NOMO-1 (cell line): ENCODE data around the gene RBM22.
"Not testable (repeated sequence)": the region's sequence is repeated elsewhere in the genome, so short reads cannot be mapped to it uniquely, and the experiment has no call there.

ENCODE experiments used
- DNase-seq, 2 experiments: peaks; one replicate each; lab custom pipeline; 2025; ENCODE audit not compliant: unreplicated experiment in 2 of 2; lab: John Stamatoyannopoulos, UW

RBM22 gene

GRCh38 chr5:150700594-150701377, at the start of gene RBM22:
Gene RBM22 (minus strand): TSS chr5:150701062. CDS start chr5:150700985, 77 bp downstream.
- peak; percentile 85 to 94 for DNase-seq

- DNase-seq = no peak
These were observed 49.6 kb upstream of the RBM22 start for GRCh38 chr5:150750469-150750868.

GRCh38 chr5:150743142-150743488, 42.3 kb upstream of the RBM22 start:
- DNase-seq = not testable (repeated sequence)

- DNase-seq = not testable (repeated sequence)
These were observed 41.7 kb upstream of the RBM22 start for GRCh38 chr5:150742455-150743141.

- no peak for DNase-seq
These were observed 40.1 kb upstream of the RBM22 start for GRCh38 chr5:150740992-150741391.

GRCh38 chr5:150738862-150739261, 38.0 kb upstream of the RBM22 start:
- DNase-seq = no peak

GRCh38 chr5:150734579-150735384, 33.9 kb upstream of the RBM22 start:
- DNase-seq = peak; percentile 90 to 92

- no peak for DNase-seq
These were observed 30.9 kb upstream of the RBM22 start for GRCh38 chr5:150731669-150732242.

- DNase-seq = no peak
These were observed 29.0 kb upstream of the RBM22 start for GRCh38 chr5:150729859-150730258.

- no peak for DNase-seq
These were observed 23.0 kb upstream of the RBM22 start for GRCh38 chr5:150723845-150724244.

GRCh38 chr5:150710165-150710564, 9.3 kb upstream of the RBM22 start:
- DNase-seq = no peak

GRCh38 chr5:150706776-150707390, 6.0 kb upstream of the RBM22 start:
- no peak for DNase-seq

GRCh38 chr5:150703762-150704161, 2.9 kb upstream of the RBM22 start:
- DNase-seq = peak; percentile 23 to 49

GRCh38 chr5:150700246-150700593, 642 bp downstream of the RBM22 start:
- peak in 1 of 2 experiments; percentile 53 for DNase-seq

- DNase-seq = no peak
These were observed 6.2 kb downstream of the RBM22 start for GRCh38 chr5:150694612-150695011.

GRCh38 chr5:150692276-150692675, 8.6 kb downstream of the RBM22 start:
- no peak for DNase-seq

- no peak for DNase-seq
These were observed 10.1 kb downstream of the RBM22 start for GRCh38 chr5:150690760-150691159.

- no peak for DNase-seq
These were observed 11.7 kb downstream of the RBM22 start for GRCh38 chr5:150689120-150689519.

GRCh38 chr5:150676578-150676977, 24.3 kb downstream of the RBM22 start:
- DNase-seq = no peak

GRCh38 chr5:150675069-150675468, 25.8 kb downstream of the RBM22 start:
- DNase-seq = no peak

GRCh38 chr5:150674341-150674821, 26.5 kb downstream of the RBM22 start:
- DNase-seq = no peak
